SKM-1 (cell line): ENCODE results near the gene ASF1B.
"Not testable (repeated sequence)": the region's sequence is repeated elsewhere in the genome, so short reads cannot be mapped to it uniquely, and the experiment has no call there.

Experiments used
- DNase-seq: peaks from one replicate; lab custom pipeline; 2025; ENCODE audit not compliant: unreplicated experiment; lab: John Stamatoyannopoulos, UW

ASF1B gene

GRCh38 chr19:14160017-14160703, 23.8 kb upstream of the ASF1B start:
- no peak for DNase-seq

- no peak for DNase-seq
These were observed 22.7 kb upstream of the ASF1B start for GRCh38 chr19:14159059-14159458.

GRCh38 chr19:14158276-14159023, 22.1 kb upstream of the ASF1B start:
- DNase-seq = no peak

GRCh38 chr19:14156971-14157717, 20.8 kb upstream of the ASF1B start:
- DNase-seq = no peak

- no peak for DNase-seq
These were observed 19.7 kb upstream of the ASF1B start for GRCh38 chr19:14156122-14156521.

- DNase-seq = no peak
These were observed 19.0 kb upstream of the ASF1B start for GRCh38 chr19:14155371-14155770.

- DNase-seq = no peak
These were observed 16.3 kb upstream of the ASF1B start for GRCh38 chr19:14152713-14153112.

- no peak for DNase-seq
These were observed 14.6 kb upstream of the ASF1B start for GRCh38 chr19:14150770-14151661.

- no peak for DNase-seq
These were observed 13.8 kb upstream of the ASF1B start for GRCh38 chr19:14150041-14150769.

- DNase-seq = no peak
These were observed 13.2 kb upstream of the ASF1B start for GRCh38 chr19:14149509-14149994.

- DNase-seq = no peak
These were observed 12.5 kb upstream of the ASF1B start for GRCh38 chr19:14148751-14149410.

GRCh38 chr19:14147797-14148605, 11.6 kb upstream of the ASF1B start:
- DNase-seq = no peak

GRCh38 chr19:14146789-14147216, 10.4 kb upstream of the ASF1B start:
- DNase-seq = no peak

- DNase-seq = not testable (repeated sequence)
These were observed 9.8 kb upstream of the ASF1B start for GRCh38 chr19:14146169-14146568.

GRCh38 chr19:14145381-14145780, 9.0 kb upstream of the ASF1B start:
- DNase-seq = no peak

GRCh38 chr19:14142262-14143190, 6.1 kb upstream of the ASF1B start:
- DNase-seq = no peak

GRCh38 chr19:14141041-14141440, 4.7 kb upstream of the ASF1B start:
- no peak for DNase-seq

GRCh38 chr19:14139944-14140343, 3.6 kb upstream of the ASF1B start:
- peak; percentile 68 for DNase-seq
